SH-SY5Y (cell line): Measurements from ENCODE around the gene TIMM17A.

Experiments used
- GATA2 ChIP-seq: IDR thresholded peaks from 2 replicates; pipeline ENCODE4 v1.6.1; 2011; ENCODE audit warnings: mild to moderate bottlenecking, low read depth, low read length
- GATA3 ChIP-seq: IDR thresholded peaks from 2 replicates; pipeline ENCODE4 v1.6.1; 2011; ENCODE audit warnings: low read depth, mild to moderate bottlenecking, low read length, moderate library complexity

The TIMM17A gene

DNA sequence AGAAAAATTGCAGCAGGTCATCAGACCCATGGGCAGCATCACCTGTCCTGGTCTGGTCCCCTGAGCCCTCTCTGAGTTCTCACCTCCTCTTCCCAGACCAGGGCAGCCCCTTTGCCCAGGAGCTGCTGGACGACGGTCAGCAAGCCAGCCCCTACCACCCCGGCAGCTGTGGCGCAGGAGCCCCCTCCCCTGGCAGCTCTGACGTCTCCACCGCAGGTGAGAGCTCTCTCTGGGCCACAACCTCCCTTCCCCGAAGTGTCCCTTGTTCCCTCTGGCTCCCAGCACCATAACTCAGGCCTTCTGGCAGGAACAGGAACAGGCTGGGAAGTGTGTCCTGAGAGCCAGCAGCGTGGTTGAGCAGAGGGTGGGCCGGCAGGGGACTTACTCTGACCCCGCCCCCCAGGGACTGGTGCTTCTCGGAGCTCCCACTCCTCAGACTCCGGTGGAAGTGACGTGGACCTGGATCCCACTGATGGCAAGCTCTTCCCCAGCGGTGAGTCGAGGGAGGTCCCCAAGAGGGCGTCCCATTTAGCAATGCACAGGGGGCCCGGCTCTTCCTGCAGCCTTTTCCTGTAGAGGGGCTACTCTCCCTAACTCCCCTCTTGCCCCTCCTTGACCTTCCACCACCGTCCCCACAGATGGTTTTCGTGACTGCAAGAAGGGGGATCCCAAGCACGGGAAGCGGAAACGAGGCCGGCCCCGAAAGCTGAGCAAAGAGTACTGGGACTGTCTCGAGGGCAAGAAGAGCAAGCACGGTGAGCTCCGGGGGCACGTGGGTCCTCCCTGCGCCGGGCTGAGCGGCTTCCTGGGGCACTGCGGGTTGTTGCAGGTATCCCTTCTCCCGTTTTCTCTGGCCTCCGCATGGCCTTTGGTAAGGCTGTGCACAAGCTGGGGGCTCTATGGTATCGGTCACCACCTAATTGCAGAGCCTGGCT is 57.5 kb downstream of the TIMM17A start:
- TF ChIP-seq GATA3 (no peak), GATA2 (no peak)

DNA sequence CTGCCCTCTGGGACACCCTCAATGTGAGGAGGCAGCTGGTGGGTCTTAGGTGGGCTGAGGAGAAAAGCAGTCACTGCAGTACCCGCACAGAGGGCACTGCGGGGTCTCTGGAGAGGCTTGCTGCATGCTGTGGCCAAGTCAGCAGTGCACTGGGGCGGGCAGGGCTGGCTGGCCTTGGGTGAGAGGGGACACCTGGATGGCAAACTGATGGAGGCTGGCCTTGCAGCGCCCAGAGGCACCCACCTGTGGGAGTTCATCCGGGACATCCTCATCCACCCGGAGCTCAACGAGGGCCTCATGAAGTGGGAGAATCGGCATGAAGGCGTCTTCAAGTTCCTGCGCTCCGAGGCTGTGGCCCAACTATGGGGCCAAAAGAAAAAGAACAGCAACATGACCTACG is 58.3 kb downstream of the TIMM17A start:
- no peak for TF ChIP-seq GATA2
- no peak for TF ChIP-seq GATA3

DNA sequence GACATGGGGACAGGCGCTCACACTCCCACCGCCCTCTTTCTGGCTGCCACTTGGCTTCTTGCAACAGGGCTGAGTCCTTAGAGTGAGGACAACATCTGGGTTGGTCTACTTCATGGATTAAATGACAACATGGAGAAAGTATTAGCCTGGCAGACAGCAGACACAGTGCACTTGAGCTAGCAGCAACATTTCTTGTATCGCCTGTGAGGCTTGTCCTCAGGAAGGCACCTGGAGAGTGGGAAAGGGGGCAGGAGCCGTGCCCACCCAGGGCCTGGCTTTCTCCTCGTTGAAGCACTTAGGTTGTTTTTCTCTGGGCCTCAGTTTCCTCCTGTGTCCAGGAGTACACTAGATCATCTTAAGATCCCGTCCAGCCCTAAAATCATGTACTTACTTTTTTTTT is 58.8 kb downstream of the TIMM17A start:
- no peak for TF ChIP-seq GATA2
- no peak for TF ChIP-seq GATA3

DNA sequence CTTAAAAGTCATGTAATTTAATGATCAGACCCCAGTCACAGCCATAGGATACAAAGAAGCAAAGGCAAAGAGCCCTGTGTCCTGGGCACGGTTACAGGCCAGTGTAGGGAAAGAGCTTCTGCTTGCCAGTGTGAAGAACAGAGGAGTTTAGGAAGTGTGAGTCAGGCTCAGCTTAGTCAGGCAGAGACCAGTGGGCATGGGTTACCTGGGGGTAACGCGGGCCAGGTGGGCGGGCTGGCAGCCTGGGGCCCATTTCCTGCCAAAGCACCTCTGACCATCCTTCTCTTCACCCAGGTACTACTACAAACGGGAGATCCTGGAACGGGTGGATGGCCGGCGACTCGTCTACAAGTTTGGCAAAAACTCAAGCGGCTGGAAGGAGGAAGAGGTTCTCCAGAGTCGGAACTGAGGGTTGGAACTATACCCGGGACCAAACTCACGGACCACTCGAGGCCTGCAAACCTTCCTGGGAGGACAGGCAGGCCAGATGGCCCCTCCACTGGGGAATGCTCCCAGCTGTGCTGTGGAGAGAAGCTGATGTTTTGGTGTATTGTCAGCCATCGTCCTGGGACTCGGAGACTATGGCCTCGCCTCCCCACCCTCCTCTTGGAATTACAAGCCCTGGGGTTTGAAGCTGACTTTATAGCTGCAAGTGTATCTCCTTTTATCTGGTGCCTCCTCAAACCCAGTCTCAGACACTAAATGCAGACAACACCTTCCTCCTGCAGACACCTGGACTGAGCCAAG is 59.8 kb downstream of the TIMM17A start:
- TF ChIP-seq GATA3: no peak
- no peak for TF ChIP-seq GATA2

DNA sequence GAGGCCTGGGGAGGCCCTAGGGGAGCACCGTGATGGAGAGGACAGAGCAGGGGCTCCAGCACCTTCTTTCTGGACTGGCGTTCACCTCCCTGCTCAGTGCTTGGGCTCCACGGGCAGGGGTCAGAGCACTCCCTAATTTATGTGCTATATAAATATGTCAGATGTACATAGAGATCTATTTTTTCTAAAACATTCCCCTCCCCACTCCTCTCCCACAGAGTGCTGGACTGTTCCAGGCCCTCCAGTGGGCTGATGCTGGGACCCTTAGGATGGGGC is 60.3 kb downstream of the TIMM17A start:
- TF ChIP-seq GATA3: no peak
- TF ChIP-seq GATA2: no peak

DNA sequence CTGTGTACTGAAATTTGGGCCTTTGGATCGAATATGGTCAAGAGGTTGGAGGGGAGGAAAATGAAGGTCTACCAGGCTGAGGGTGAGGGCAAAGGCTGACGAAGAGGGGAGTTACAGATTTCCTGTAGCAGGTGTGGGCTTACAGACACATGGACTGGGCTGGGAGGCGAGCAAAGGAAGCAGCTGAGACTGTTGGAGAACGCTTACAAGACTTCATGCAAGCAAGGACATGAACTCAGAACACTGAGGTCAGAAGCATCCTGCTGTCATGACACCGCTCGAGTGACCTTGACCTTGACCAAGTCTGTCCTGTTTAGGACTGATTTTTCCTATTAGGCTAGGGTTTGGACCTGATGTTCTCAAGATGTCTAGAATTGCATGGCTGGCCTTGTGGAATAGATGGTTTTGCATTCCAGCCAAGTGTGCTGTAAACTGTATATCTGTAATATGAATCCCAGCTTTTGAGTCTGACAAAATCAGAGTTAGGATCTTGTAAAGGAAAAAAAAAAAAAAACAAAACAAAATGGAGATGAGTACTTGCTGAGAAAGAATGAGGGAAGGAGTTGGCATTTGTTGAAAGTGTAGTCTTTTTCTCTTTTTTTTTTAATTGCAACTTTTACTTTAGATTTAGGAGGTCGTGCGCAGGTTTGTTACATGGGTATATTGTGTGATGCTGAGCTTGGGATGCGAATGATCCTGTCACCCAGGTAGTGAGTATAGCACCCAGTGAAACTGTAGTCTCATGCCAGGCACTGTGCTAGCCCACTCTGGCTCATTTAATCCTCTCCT is 60.9 kb downstream of the TIMM17A start:
- TF ChIP-seq GATA3: no peak
- no peak for TF ChIP-seq GATA2

DNA sequence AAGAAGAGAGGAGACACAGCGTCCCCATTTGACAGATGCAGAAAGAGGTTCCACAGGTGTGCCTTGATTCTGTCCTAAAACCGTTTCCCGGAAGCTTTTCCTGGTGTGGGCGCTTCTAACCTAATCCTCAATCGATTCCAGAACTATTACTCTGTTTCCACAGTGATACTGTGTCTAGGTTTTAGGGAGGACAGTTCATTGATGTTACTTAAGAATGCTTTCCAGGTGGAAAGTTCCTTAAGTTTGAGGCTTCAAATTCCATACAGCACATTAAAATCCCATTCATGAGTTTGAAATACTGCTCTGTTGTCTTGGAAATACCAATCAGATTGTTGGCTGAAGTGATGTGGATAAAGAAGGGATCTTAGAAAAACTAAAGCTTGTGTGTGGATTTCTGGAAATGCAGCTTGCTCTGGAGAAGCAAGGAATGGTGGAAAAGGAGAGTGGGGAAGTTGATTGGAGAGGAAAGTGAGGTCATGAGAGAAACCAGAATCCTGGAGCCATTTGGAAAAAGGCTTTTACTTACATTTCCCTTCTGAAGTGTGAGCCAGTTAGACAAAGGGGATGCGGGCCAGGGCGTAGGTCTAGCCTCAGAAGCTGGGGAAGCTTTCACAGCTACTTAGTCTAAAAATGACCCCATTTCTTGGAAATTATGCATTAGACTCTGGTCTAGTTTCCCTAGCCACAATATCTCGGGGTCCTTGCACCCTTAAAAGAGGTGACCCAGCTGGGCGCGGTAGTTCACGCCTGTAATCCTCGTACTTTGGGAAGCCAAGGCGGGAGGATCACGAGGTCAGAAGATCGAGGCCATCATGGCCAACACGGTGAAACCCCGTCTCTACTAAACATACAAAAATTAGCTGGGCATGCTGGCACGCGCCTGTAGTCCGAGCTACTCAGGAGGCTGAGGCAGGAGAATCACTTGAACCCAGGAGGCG is 61.8 kb downstream of the TIMM17A start:
- TF ChIP-seq GATA3: no peak

DNA sequence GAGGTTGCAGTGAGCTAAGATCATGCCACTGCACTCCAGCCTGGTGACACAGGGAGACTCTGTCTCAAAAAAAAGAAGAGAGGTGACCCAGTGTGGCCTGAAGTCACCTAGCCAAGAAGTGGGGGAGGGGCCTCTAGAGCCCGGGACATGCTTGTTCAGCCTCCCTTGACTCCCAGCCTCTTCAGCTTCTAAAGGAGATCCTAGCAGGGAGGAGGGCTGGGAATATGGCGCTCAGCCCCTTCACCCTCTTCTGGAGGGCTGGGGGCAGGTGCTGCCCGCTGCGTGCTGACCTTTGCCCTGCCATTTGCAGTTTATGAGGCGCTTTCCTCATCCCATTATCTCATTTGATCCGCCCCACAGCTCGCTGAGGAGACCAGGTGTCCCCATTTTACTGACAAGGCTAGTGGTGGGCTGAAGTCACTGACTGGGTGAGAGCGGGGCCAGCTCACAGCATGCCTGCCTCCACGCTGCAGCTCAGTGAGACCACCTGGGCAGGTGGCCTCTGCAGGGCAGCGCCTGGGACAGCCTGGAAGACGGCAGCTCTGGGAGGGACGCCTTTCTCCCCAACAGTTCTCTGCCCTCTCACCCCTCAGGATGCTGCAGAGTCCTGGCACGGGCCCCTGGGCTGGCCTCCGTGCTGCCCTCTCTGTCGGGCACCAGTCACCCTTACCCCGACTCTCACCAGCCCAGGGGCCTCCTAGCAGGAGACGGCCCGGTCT is 62.6 kb downstream of the TIMM17A start:
- no peak for TF ChIP-seq GATA2
- TF ChIP-seq GATA3: no peak

DNA sequence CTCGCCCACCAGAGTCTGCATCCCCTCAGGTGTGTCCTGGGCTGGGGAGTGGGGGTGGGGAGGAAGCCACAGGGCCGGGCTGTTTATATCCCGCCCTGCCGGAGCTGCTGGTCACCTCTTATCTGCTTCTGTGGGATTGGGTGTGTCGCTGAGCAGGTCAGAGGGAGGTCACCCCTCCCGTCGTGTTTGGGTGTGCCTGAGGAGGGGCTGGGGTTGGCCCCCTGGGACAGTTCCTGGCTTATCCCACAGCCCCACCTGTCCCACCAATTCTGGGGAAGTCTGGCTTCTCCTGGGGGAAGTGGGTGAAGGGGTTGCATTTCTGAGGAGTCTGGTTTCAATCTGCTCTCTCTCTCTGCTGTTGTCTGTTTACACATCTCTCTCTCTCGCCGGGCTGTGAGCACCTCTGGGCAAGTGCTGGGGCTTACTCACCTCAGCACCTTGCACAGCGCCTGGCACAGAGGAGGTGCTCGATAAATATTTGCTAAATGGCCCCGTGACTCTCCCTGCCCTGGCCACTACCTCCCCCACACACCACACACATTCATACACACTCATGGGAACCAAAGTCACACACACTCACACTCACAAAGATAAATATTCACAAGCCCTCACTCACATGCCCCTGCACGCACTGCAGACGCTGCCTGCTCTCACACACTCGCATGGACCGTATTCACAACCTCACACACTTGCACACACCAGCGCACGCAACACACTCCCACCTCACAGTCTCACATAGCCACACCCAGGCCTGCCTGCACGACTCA is 63.3 kb downstream of the TIMM17A start:
- no peak for TF ChIP-seq GATA2
- TF ChIP-seq GATA3: no peak
